Body of pancreas (tissue), 4 donors: ENCODE results near the gene TSTD2.

Experiments
- POLR2A ChIP-seq, 3 donors: fragments of 450-650 bp; IDR thresholded peaks; one replicate each; pipeline ENCODE4 v1.6.1; 2016; ENCODE audit warnings: antibody characterized with exemption in 3 of 3, mild to moderate bottlenecking in 2 of 3
- TF ChIP-seq, protein P1 (sequence below), 7 experiments: fragments of 450-650 bp in 4 of 7; fragments of 200-600 bp in 3 of 7; sonication (generic) in 3 of 7; IDR thresholded peaks; one replicate each; pipeline ENCODE4 v1.5.1; 2016 to 2019; ENCODE audit warnings: antibody characterized with exemption in 7 of 7

DNA sequence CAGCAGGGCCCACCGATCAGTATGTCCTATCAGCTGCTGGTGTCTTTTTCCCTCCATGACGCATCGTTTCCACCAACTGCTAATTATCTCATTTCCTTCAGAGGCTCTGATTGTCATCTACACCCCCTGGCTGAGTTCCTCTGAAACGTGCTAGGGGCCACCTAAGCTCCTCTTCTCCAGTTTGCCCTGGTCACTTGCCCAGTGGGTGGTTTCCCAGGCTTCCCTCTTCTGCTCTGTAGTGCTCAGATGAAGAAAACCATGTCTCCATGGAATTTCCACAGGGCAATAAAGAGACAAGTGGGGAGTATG, 65.3 kb downstream of the TSTD2 start:
- TF ChIP-seq POLR2A (IDR thresholded peaks at IDR 0.05) = no peak
- TF ChIP-seq, protein P1, sequence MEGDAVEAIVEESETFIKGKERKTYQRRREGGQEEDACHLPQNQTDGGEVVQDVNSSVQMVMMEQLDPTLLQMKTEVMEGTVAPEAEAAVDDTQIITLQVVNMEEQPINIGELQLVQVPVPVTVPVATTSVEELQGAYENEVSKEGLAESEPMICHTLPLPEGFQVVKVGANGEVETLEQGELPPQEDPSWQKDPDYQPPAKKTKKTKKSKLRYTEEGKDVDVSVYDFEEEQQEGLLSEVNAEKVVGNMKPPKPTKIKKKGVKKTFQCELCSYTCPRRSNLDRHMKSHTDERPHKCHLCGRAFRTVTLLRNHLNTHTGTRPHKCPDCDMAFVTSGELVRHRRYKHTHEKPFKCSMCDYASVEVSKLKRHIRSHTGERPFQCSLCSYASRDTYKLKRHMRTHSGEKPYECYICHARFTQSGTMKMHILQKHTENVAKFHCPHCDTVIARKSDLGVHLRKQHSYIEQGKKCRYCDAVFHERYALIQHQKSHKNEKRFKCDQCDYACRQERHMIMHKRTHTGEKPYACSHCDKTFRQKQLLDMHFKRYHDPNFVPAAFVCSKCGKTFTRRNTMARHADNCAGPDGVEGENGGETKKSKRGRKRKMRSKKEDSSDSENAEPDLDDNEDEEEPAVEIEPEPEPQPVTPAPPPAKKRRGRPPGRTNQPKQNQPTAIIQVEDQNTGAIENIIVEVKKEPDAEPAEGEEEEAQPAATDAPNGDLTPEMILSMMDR (IDR thresholded peaks at IDR 0.05) = no peak
